GM21717 (cell line): Measurements from ENCODE around the gene CAPN13.

Source experiments
- ATAC-seq: cut with Tn5 transposase; IDR thresholded peaks from one replicate; pipeline ENCODE4 v1.9.1; 2021; ENCODE audit warnings: mild to moderate bottlenecking, moderate library complexity; ENCODE audit not compliant: unreplicated experiment

Gene CAPN13

DNA sequence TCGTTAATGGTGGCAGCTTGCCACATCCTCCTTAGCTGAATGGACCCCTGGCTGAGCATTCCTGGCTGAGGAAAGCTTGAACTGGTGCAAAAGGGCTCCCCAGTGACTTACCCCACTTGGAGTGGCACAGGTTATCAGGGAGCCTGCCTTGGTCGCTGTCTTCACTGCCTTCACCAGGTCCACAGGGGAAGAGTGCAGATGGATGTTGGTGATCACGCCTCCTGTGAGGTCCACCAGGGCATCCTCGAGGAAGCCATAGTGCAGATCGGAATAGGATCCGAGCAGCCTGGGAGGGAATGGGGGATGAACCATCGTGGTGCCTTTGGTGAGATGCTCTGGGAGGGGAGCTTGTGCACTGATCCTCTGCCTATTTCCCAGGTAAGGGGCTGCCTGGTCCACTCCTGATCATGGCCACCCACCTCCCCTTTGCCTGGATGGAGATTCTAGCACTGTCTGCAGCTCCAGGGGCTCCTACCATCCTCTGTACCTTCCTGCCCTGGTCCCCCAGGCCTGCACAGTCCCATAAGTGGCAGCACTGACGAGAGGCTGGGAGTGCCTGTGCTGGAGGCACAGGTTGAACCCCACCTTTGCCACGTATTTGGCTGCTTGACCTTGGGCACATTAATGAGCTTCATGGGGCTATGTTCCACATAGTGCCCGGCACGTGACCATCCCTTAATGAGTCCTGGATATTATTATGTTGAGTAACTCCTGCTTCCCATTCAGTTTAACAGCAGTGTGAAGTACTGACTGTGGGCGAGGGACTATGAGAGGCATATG, 43.0 kb downstream of the CAPN13 start:
- ATAC-seq, result no peak

- no peak for ATAC-seq
These were observed 44.0 kb downstream of the CAPN13 start for GRCh38 chr2:30763151-30763660.

DNA sequence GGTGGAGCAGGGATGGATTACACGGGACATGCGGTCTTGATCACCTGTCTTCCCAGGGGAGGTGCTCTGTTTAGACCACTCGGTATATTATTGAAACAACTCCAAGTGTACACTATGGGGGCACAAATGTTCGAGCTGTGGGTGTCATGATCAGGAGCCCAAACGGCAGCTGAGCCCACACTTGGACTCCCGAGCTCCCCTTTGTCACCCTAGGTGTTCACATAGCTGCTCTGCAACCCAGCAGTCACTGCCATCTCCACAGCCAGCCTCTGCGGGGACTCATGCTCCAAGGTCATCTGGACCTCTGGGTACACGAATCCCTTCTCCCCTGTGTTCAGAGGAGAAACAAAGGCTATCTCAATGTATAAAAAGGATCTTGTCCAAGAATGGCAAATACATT, 46.0 kb downstream of the CAPN13 start:
- no peak for ATAC-seq

DNA sequence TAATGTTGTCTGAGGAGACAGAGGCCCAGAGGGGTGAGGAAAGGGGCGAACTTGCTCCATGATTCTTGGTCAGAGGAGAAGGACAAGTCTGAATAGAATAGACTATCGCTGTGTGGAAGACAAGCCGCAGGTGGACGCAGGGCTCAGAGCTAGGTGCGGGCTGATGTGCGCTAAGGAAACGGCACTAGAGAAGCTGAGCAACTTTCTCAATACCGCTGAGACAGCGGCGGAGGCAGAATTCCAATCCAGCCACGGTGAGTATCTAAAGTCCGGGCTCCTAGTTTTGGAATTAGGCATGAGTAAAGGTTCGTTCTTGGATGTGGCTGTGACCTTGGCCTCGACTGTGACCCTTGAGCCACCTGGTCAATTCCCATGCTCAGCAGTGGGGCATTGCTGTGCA, 47.8 kb downstream of the CAPN13 start:
- ATAC-seq, result no peak

DNA sequence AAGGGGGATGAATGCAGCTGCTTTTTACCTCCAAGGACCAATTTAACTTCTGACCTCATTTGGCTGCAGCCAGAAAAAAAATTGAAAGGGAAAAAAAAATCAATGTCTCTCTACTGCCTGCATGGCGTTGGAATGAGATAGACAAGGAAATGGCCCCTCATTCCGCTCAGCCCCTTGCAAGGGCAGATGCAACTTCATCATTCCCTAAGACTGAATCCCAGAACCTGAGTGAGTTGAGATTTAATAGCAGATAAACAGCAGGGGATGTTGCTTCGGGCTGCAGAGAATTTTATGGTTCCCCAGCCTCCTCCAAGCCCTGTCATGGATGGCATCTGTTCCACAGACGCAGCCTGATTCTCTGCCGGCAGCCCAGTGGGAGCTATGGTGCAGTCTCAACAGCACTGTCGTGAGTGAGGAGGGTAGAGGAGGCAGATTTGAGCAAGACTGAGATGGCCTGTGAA, 49.0 kb downstream of the CAPN13 start:
- ATAC-seq, result no peak

DNA sequence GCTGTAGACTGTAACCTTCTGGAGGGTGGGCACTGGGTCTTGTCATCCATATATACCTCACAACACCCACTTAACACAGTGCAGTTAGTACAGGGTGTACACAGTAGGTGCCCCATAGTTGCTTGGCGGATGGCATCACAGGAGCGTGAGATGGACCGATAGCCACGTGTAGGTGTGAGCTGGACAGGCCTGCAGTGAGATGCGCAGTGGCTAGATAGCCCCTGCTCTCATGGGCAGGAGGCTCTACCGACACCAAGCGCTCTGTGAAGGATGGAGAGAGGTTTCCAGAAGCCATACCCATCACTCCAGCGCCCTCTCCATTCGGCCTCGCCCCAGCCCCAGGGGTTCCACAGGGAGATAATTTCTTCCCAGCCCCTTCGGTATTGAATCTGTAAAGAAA, 49.5 kb downstream of the CAPN13 start:
- ATAC-seq, result no peak

DNA sequence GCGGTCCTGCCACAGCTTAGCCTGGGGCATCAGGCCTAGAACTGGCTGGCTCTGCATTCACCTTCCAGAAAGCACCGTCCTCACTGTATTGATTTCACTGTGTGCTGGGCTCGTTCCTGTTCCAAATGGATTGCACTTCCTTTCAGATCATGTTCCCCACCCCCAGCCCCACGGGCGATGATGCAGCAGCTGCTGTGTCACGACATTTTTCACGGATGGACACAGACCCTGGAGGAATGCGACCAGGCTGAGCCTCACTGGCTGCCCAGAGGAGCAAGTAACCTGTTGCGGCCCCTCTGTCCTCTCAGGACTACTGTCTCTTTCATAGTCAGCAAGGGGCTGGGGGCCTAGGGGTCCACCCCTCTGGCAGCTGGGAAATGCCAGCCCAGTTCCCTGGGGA, 50.3 kb downstream of the CAPN13 start:
- ATAC-seq, result no peak

- ATAC-seq, result no peak
These were observed 51.1 kb downstream of the CAPN13 start for GRCh38 chr2:30756051-30756719.

DNA sequence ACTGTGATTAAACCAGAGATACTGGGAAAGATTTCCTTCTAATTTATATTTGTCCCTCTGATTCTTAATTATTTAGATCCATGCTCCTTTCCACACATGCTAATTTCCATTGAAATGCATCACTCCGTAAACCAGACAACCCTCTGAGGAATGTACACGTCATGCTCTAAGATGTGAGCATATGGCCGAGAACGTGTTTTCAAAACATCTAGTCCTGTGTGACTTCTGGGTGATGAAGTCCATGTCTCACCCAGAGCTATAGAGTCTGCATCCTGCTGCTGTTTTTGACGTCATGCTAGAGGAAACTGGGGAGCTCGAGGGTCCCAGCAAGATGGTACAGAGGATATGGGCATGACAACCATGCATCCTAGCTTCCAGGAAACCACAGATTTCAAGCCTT, 53.6 kb downstream of the CAPN13 start:
- ATAC-seq, result no peak

DNA sequence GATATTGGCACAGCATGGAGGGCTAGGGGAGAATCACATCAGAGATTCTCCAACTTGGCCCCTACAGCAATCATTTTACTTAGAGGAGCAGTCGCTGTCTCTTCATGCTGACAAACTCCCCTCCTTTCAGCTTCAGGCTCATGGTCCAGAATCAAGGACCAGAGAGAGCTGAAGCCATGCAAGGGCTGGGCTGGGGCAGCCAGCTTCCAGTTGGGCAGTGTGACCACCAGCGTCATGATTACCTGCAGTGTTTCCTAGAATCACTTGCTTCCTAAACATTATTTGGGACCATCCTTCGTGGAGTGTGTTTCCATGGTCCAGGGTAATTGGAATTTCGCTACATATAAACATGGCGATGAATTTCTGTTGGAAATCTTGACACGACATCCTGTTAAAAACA, 54.4 kb downstream of the CAPN13 start:
- no peak for ATAC-seq

- ATAC-seq, result no peak
These were observed 60.0 kb downstream of the CAPN13 start for GRCh38 chr2:30747206-30747605.

DNA sequence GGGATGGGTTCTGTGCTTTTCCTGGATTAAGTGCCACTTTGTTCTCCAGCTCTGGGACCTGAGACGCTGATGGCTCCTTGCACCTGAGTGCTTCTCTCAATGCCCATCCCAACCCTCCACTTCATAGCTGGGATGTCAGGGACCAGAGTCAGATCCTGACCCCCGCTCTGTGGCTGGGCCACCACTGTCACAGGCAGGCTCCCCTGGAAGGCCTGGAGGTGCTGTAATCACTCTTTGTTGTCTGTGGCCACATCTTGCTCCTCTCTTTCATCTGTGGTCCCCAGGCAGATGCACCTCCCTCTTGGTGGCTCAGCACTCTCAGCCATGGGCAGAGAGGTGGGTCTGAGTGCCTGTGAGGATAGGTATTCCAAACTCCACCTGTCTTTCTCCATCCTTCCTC, 62.4 kb downstream of the CAPN13 start:
- no peak for ATAC-seq

- ATAC-seq, result no peak
These were observed 65.7 kb downstream of the CAPN13 start for GRCh38 chr2:30741576-30741975.

DNA sequence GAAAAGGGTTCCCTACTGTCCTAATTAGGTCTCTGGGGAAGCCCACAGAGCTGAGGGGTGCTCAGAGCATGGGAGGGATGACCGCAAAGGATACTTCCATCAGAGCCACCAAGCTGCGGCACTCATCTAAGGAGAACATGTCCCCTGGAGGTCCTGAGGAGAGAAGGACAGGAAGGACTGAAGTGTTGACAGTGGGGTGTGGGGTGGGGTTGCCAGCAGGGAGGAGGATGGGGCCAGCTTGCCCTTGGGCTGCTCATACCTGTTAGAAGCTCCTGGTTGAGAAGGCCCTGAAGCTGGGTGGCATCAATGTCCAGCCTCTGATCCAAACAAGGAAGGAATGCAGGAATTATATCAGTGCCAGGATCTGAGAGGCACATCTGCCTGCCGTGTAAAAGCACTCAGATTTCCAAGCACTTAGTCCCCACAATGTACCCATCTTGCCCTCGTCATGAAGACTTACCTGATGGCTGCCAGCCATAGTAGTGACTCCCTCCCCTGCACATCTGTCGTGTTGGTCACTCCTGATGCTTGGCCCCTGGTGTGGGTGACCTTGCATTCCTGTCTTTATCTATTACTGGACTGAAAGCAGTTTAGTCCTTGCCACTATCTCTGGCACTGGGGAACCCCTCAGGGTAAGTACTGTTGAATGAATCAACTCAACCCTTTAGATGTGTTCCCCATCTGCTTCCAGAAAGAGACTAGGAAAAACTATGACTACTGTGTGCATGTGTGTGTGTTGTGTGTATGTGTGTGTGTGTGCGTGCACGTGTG, 68.9 kb downstream of the CAPN13 start:
- ATAC-seq, result no peak

- ATAC-seq, result no peak
These were observed 70.0 kb downstream of the CAPN13 start for GRCh38 chr2:30737326-30737610.

GRCh38 chr2:30736461-30737325, 70.6 kb downstream of the CAPN13 start:
- no peak for ATAC-seq

GRCh38 chr2:30733876-30734520, 73.2 kb downstream of the CAPN13 start:
- no peak for ATAC-seq

DNA sequence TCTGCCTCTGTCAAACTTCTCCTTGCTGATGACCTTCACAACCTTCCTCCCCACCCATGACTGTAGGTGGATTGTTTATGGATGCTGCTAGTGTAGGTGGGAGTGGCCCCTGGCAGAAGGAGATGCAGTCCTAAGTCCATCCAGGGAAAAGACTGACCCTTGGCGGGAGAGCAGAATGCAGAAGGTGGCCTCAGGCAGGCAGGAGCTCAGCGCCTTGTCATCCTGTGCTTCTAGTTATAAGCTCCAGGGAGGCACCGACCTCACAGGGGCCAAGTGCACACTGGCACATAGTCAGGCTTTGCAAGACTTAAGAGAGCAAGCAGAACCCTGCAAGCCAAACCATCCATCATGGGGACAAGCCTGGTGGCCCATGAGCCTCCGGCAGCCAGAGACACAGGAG, 74.4 kb downstream of the CAPN13 start:
- no peak for ATAC-seq

DNA sequence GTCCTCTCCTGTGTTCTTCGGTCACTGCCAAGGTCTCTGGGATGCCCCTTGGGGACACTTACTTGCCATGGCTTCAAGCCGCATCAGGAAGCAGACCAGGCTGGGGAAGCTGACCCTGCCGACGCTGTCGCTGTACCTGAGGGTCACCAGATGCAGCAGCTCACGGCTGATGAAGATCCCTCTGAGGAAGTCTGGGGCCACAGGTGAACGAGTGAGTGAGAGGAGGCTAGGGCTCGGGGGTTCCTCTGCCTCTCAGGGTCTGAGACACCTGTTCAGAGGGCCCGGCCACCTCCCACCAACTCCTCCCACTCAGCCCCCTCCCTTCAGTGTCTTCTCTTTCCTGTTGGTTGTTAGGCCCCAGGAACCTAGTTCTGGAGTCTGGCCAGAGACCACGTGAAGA, 74.9 kb downstream of the CAPN13 start:
- ATAC-seq, result no peak

DNA sequence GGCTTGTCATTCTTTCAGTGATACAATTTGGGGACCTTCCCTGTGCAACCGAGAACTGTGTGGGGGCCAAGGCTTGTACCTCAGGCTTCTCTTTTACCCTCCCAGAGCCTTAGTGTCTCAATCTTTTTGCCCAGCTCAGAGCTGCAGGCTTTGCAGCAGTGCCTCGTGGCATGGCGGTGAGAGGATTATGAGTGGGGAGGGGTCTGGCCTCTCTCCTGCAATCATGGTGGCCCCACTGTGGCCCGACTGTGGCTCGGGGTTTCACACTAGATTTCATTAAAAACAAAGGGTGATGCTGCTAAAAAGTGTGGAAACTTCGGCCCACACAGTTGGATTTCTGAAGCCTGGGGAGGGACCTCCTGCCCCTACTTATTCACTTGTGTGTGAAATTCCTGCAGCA, 75.5 kb downstream of the CAPN13 start:
- ATAC-seq, result no peak
